ENCODE results near the gene FBXL15. TPM values are rescaled to one million over a fixed set of nuclear protein-coding genes. Genes with fewer than 3 reads are reported as not detected.

FBXL15 gene
- total and polyA plus RNA-seq, 2 of the 4 experiments (the other 2 are of a cell fraction), result 3.0 to 8.4 TPM

GRCh38 chr10:102407425-102408130 lies 13.1 kb upstream of the FBXL15 start:
- no peak overlapping the region for H3K9ac ChIP-seq (ENCODE audit: low read depth, low read length)
- H2BK15ac ChIP-seq (ENCODE audit: low read depth, low read length), result no peak overlapping the region
- H3K23ac ChIP-seq (ENCODE audit: low read depth, low read length), result no peak overlapping the region
- CTCF ChIA-PET, result no interaction called here
- ATAC-seq (ENCODE audit: low read depth), result no peak
- H4K5ac ChIP-seq (ENCODE audit: low read depth, low read length), result no peak overlapping the region
- intact Hi-C loops (cut with micrococcal nuclease) (no loop called here), in situ Hi-C loops (cut with MboI; ENCODE audit: low sequenced_read_pairs) (no loop called here), dilution Hi-C loops (cut with HindIII; ENCODE audit: low sequenced_read_pairs, unreplicated experiment) (no loop called here)
- H3K27ac ChIP-seq (ENCODE audit: insufficient read depth, low read length), result no peak overlapping the region
- no TSS peak for BruUV-seq (replicated peaks)
- no peak overlapping the region; the same call in 1 of the 2 replicates for H2AK5ac ChIP-seq (ENCODE audit: low read depth, low read length)
- no peak overlapping the region for H4K91ac ChIP-seq (ENCODE audit: insufficient read depth, low read depth, low read length)
- H4K8ac ChIP-seq (ENCODE audit: low read depth in 2 of 2, low read length in 2 of 2), result no peak overlapping the region
- H3K79me1 ChIP-seq (ENCODE audit: low read depth in 1 of 2, low read length in 2 of 2), result peaks cover 0 to 4% of the 10 kb centered on the region in 2 experiments; a peak in 1 of 4 replicates
- H3K9me1 ChIP-seq (ENCODE audit: insufficient read depth, low read length), result peaks cover 11% of the 10 kb centered on the region; the same call in 1 of the 2 replicates
- no peaks in the 10 kb centered on the region for H3K9me3 ChIP-seq (ENCODE audit: control insufficient read depth, insufficient read depth, low read length)
- H3K18ac ChIP-seq (ENCODE audit: low read depth, low read length), result no peak overlapping the region
- H3K27me3 ChIP-seq (ENCODE audit: control insufficient read depth, insufficient read depth, low read length), result peaks cover 35% of the 10 kb centered on the region
- no peak overlapping the region for H2BK20ac ChIP-seq (ENCODE audit: low read depth, low read length)
- peaks cover 6% of the 10 kb centered on the region for H4K20me1 ChIP-seq (ENCODE audit: insufficient read depth, low read length)
- POLR2A ChIA-PET (ENCODE audit: unreplicated experiment), result no interaction called here
- H3K4me1 ChIP-seq (ENCODE audit: control insufficient read depth, insufficient read depth, low read length), result peaks cover 8% of the 10 kb centered on the region; the same call in 1 of the 2 replicates
- no peak overlapping the region for H3K14ac ChIP-seq (replicated peaks; ENCODE audit: low read depth, low read length)
- WGBS, 2 experiments (ENCODE audit: extremely low coverage in 2 of 2, insufficient read length in 1 of 2), result 87% methylated on average over 3 of the region's 13 CpGs; no CpG with 5 or more reads in 1 of the 2 experiments
- TF ChIP-seq NFE2L2 (IDR thresholded peaks at IDR 0.05; ENCODE audit: low read depth, low read length), result no peak
- no peak for TF ChIP-seq USF2 (IDR thresholded peaks at IDR 0.05; ENCODE audit: low read depth, low read length)
- TF ChIP-seq CTCF (conservative IDR thresholded peaks at IDR 0.05; ENCODE audit: low read depth, low read length), result no peak
- TF ChIP-seq RAD21 (IDR thresholded peaks at IDR 0.05; ENCODE audit: low read length), result no peak
- no peak for TF ChIP-seq RFX5 (IDR thresholded peaks at IDR 0.05; ENCODE audit: low read depth, low read length)
- no peak for TF ChIP-seq BHLHE40 (IDR thresholded peaks at IDR 0.05; ENCODE audit: low read depth, low read length)
- no peak for TF ChIP-seq MXI1 (IDR thresholded peaks at IDR 0.05; ENCODE audit: borderline replicate concordance, low read depth, low read length)
- TF ChIP-seq FOS (IDR thresholded peaks at IDR 0.05; ENCODE audit: low read depth, low read length), result no peak
- TF ChIP-seq POLR2A (IDR thresholded peaks at IDR 0.05; ENCODE audit: low read depth, low read length), result no peak; the same call in 1 of the 2 replicates
- TF ChIP-seq SMC3 (IDR thresholded peaks at IDR 0.05; ENCODE audit: low read depth, low read length), result no peak
- no peak for TF ChIP-seq RCOR1 (IDR thresholded peaks at IDR 0.05; ENCODE audit: insufficient replicate concordance, low read length)
- DNase-seq, result no peak
- peaks cover 4% of the 10 kb centered on the region for H3K36me3 ChIP-seq (ENCODE audit: control insufficient read depth, insufficient read depth, low read length)
- no peak overlapping the region for H2AFZ ChIP-seq (replicated peaks; ENCODE audit: low read length, poor library complexity)
- H3K4me3 ChIP-seq (ENCODE audit: insufficient read depth, low read depth, low read length), result no peak overlapping the region
- no peak overlapping the region for H3K56ac ChIP-seq (ENCODE audit: extremely low read depth, insufficient read depth, low read length)
- H3K4me2 ChIP-seq (ENCODE audit: low read depth, low read length), result no peak overlapping the region
- H3K4ac ChIP-seq (ENCODE audit: low read depth, low read length), result no peak overlapping the region
- no peak overlapping the region for H2BK5ac ChIP-seq (ENCODE audit: low read depth, low read length, poor library complexity, severe bottlenecking)
- H2BK120ac ChIP-seq (ENCODE audit: low read depth, low read length), result no peak overlapping the region
- no peak overlapping the region for H2AK9ac ChIP-seq (replicated peaks; ENCODE audit: low read depth, low read length, poor library complexity)
